Activated CD4-positive, alpha-beta T cell treated with anti-CD3 and anti-CD28 coated beads, Interleukin-2, amount 10 ng/mL, durations not matched to agents 24 days and 14 days (primary cell): Measurements from ENCODE around the gene MMADHC. TPM values are rescaled to one million over a fixed set of nuclear protein-coding genes. Genes with fewer than 3 reads are reported as not detected.

Experiments used
- DNase-seq: peaks from one replicate; pipeline ENCODE4 v3.0.0; 2022
- H3K27ac Mint-ChIP-seq: one replicate; pipeline ENCODE4 v1.8.0; 2022; ENCODE audit warnings: mild to moderate bottlenecking, mixed read lengths
- H3K27me3 Mint-ChIP-seq: one replicate; pipeline ENCODE4 v1.8.0; 2022; ENCODE audit warnings: mixed read lengths
- H3K36me3 Mint-ChIP-seq: one replicate; pipeline ENCODE4 v1.8.0; 2022; ENCODE audit warnings: low read depth, mild to moderate bottlenecking, mixed read lengths
- H3K4me1 Mint-ChIP-seq: one replicate; pipeline ENCODE4 v1.8.0; 2021; ENCODE audit warnings: mixed read lengths
- H3K4me3 Mint-ChIP-seq: one replicate; pipeline ENCODE4 v1.8.0; 2022; ENCODE audit warnings: mild to moderate bottlenecking, moderate library complexity, mixed read lengths
- H3K9me3 Mint-ChIP-seq: one replicate; pipeline ENCODE4 v1.8.0; 2021; ENCODE audit warnings: mixed read lengths
- intact Hi-C: fragments of 100-400 bp; cut with micrococcal nuclease; formaldehyde crosslinking; loops from one replicate; pipeline ENCODE4 v1.15.1; 2023
- total RNA-seq: library from RNA; stranded (reverse); gene quantifications from 2 replicates; pipeline ENCODE4 v1.2.3, GENCODE V29; 2022

Gene MMADHC
- total RNA-seq, 1 donor from 2014 or later, result 131 TPM

DNA sequence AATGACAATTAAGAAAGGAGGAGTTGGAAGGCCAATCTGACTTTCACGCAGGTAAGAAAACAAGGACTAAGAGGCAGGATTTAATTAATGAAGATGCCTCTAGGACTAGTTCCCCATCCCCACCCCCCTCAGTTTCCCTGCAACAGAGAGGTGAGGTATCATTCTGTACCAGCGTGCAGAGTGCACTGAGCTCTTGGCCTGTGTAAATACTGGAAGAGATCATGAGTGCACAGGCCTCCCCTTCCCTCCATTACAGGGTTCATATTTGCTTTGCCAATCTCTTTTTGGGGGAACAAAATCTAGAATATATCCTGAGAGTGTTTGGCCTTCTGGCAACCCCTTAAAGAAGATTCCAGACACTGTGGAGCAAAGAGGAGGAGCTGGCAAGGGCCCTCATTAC, 60.9 kb downstream of the MMADHC start:
- intact Hi-C loops, result no loop called here
- no peak for DNase-seq
- peaks cover 6% of the 10 kb centered on the region for H3K9me3 Mint-ChIP-seq
- no peaks in the 10 kb centered on the region for H3K4me1 Mint-ChIP-seq
- H3K27ac Mint-ChIP-seq, result no peak overlapping the region
- H3K27me3 Mint-ChIP-seq, result peaks cover 11% of the 10 kb centered on the region
- no peak overlapping the region for H3K4me3 Mint-ChIP-seq
- no peaks in the 10 kb centered on the region for H3K36me3 Mint-ChIP-seq

DNA sequence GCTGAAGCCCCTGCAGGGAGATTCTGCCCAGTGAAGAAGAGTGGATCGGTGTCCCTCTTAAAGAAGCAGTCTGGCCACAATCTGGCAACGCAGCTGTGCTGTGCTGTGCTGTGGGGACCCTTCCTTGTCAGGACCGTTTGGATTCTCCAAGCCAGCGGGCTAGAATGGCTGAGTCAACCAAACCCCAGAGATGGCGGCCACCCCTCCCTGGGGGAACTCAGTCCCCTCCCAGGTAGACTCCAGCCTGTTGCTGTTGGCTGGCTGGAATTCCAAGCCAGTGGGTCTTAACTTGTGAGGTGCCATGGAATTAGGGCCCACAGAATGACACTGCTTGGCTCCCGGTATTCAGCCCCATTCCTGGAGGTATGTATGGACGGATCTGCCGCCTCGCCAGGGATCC, 62.3 kb downstream of the MMADHC start:
- no peaks in the 10 kb centered on the region for H3K36me3 Mint-ChIP-seq
- no peaks in the 10 kb centered on the region for H3K4me1 Mint-ChIP-seq
- no peak overlapping the region for H3K27ac Mint-ChIP-seq
- DNase-seq, result no peak
- no peak overlapping the region for H3K4me3 Mint-ChIP-seq
- intact Hi-C loops, result no loop called here
- peaks cover 6% of the 10 kb centered on the region for H3K27me3 Mint-ChIP-seq
- H3K9me3 Mint-ChIP-seq, result peaks cover 9% of the 10 kb centered on the region
